OCI-LY7 (cell line): ENCODE data around the gene TMSB15C.

Experiments used
- CTCF ChIP-seq: fragments of 200-600 bp; sonication (generic); conservative IDR thresholded peaks from 2 replicates; pipeline ENCODE4 v1.5.1; 2014; ENCODE audit warnings: mild to moderate bottlenecking, antibody characterized with exemption, low read length, moderate library complexity, mixed read lengths
- EZH2phosphoT487 ChIP-seq: fragments of 200-600 bp; sonication (generic); IDR thresholded peaks from 2 replicates; pipeline ENCODE4 v1.6.1; 2018; ENCODE audit warnings: low read depth, borderline replicate concordance, mild to moderate bottlenecking, mixed run types, antibody characterized with exemption, low read length, moderate library complexity, mixed read lengths

- TF ChIP-seq CTCF (peak; percentile 77), EZH2phosphoT487 (no peak)
These were observed 22.2 kb upstream of the TMSB15C start for GRCh38 chrX:104098151-104098808.
